Measurements from ENCODE around the gene RNASET2. TPM values are rescaled to one million over a fixed set of nuclear protein-coding genes. Genes with fewer than 3 reads are reported as not detected.

RNASET2 gene
- total and polyA plus RNA-seq, 8 donors, result 38.1 to 68.5 (median 47.0) TPM

GRCh38 chr6:166971271-166971670 is 14.9 kb upstream of the RNASET2 start:
- no peaks in the 10 kb centered on the region for H3K27me3 ChIP-seq
- H3K4me1 ChIP-seq, result peaks cover 0 to 8% of the 10 kb centered on the region in 2 donors
- intact Hi-C loops (cut with DNase I), result no loop called here
- no peak overlapping the region for H3K4me3 ChIP-seq
- H3K27ac ChIP-seq, result no peak overlapping the region
- ATAC-seq, result no peak
- no peaks in the 10 kb centered on the region for H3K36me3 ChIP-seq
- no peaks in the 10 kb centered on the region for H3K9me3 ChIP-seq
- no peak for TF ChIP-seq CTCF (IDR thresholded peaks at IDR 0.05)
- DNase-seq, result no peak

- intact Hi-C loops (cut with DNase I), result no loop called here
- no peaks in the 10 kb centered on the region for H3K36me3 ChIP-seq
- H3K4me3 ChIP-seq, result no peak overlapping the region
- no peak overlapping the region for H3K27ac ChIP-seq
- H3K9me3 ChIP-seq, result no peaks in the 10 kb centered on the region
- no peak for TF ChIP-seq CTCF (IDR thresholded peaks at IDR 0.05)
- no peak for ATAC-seq
- peaks cover 0 to 8% of the 10 kb centered on the region in 2 donors for H3K4me1 ChIP-seq
- no peaks in the 10 kb centered on the region for H3K27me3 ChIP-seq
- no peak for DNase-seq
These were observed 14.4 kb upstream of the RNASET2 start for GRCh38 chr6:166970776-166971175.

GRCh38 chr6:166970091-166970490 is 13.7 kb upstream of the RNASET2 start:
- intact Hi-C loops (cut with DNase I), result no loop called here
- no peak for ATAC-seq
- no peaks in the 10 kb centered on the region for H3K27me3 ChIP-seq
- no peak overlapping the region for H3K27ac ChIP-seq
- no peak for TF ChIP-seq CTCF (IDR thresholded peaks at IDR 0.05)
- peaks cover 0 to 8% of the 10 kb centered on the region in 2 donors for H3K4me1 ChIP-seq
- H3K36me3 ChIP-seq, result no peaks in the 10 kb centered on the region
- DNase-seq, result no peak
- H3K9me3 ChIP-seq, result no peaks in the 10 kb centered on the region
- no peak overlapping the region for H3K4me3 ChIP-seq

GRCh38 chr6:166969390-166970002 is 13.1 kb upstream of the RNASET2 start:
- peak overlapping the region in 1 of 2 donors; percentile 42 for H3K27ac ChIP-seq
- DNase-seq, result no peak
- H3K4me3 ChIP-seq, result no peak overlapping the region
- intact Hi-C loops (cut with DNase I), result no loop called here
- H3K4me1 ChIP-seq, result peaks cover 0 to 8% of the 10 kb centered on the region in 2 donors
- no peaks in the 10 kb centered on the region for H3K27me3 ChIP-seq
- H3K36me3 ChIP-seq, result no peaks in the 10 kb centered on the region
- no peak for ATAC-seq
- TF ChIP-seq CTCF (IDR thresholded peaks at IDR 0.05), result no peak
- no peaks in the 10 kb centered on the region for H3K9me3 ChIP-seq

- intact Hi-C loops (cut with DNase I), result no loop called here
- no peak overlapping the region for H3K4me3 ChIP-seq
- DNase-seq (no peak), ATAC-seq (no peak)
- no peaks in the 10 kb centered on the region for H3K36me3 ChIP-seq
- no peak for TF ChIP-seq CTCF (IDR thresholded peaks at IDR 0.05)
- H3K9me3 ChIP-seq, result no peaks in the 10 kb centered on the region
- H3K27ac ChIP-seq, result no peak overlapping the region
- H3K27me3 ChIP-seq, result no peaks in the 10 kb centered on the region
- peaks cover 0 to 8% of the 10 kb centered on the region in 2 donors for H3K4me1 ChIP-seq
These were observed 9.9 kb upstream of the RNASET2 start for GRCh38 chr6:166966268-166966667.
